ENCODE measurements around the gene VTN. TPM values are rescaled to one million over a fixed set of nuclear protein-coding genes. Genes with fewer than 3 reads are reported as not detected.

Gene VTN
- total RNA-seq, 1 donor: 0.09 TPM

- TF ChIP-seq, protein P1, sequence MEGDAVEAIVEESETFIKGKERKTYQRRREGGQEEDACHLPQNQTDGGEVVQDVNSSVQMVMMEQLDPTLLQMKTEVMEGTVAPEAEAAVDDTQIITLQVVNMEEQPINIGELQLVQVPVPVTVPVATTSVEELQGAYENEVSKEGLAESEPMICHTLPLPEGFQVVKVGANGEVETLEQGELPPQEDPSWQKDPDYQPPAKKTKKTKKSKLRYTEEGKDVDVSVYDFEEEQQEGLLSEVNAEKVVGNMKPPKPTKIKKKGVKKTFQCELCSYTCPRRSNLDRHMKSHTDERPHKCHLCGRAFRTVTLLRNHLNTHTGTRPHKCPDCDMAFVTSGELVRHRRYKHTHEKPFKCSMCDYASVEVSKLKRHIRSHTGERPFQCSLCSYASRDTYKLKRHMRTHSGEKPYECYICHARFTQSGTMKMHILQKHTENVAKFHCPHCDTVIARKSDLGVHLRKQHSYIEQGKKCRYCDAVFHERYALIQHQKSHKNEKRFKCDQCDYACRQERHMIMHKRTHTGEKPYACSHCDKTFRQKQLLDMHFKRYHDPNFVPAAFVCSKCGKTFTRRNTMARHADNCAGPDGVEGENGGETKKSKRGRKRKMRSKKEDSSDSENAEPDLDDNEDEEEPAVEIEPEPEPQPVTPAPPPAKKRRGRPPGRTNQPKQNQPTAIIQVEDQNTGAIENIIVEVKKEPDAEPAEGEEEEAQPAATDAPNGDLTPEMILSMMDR (IDR thresholded peaks at IDR 0.05; ENCODE audit: insufficient read depth, low read length): no peak
- DNase-seq (ENCODE audit: low read depth): peak; percentile 62
- H3K4me3 ChIP-seq (ENCODE audit: low read depth, low read length): no peak overlapping the region
Measured at GRCh38 chr17:28345419-28346198, 24.5 kb downstream of the VTN start.

GRCh38 chr17:28344435-28344901 lies 25.6 kb downstream of the VTN start:
- H3K4me3 ChIP-seq (ENCODE audit: low read depth, low read length): no peak overlapping the region
- no peak for DNase-seq (ENCODE audit: low read depth)
- TF ChIP-seq, protein P1 (IDR thresholded peaks at IDR 0.05; ENCODE audit: insufficient read depth, low read length): no peak

DNA sequence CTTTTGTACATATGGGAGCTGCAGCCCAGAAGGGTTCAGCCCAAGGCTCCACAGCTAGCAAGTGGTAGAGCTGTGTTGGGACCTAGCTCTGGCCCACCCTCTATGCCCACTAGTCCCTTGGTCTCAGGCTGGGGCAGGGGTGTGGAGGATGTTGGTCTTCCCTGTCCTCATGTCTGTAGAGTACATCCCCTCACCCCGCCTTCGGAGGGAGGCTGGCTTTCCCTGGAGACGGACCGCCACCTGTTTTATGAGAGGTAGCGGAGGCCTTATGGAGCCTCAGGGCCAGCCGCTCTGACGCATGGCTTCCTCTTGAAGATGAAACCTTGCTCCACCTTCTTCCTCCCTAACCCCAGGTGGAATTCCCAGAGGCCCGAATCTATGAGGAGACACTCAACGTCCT lies 26.1 kb downstream of the VTN start:
- no peak overlapping the region for H3K4me3 ChIP-seq (ENCODE audit: low read depth, low read length)
- TF ChIP-seq, protein P1 (IDR thresholded peaks at IDR 0.05; ENCODE audit: insufficient read depth, low read length): no peak
- no peak for DNase-seq (ENCODE audit: low read depth)

DNA sequence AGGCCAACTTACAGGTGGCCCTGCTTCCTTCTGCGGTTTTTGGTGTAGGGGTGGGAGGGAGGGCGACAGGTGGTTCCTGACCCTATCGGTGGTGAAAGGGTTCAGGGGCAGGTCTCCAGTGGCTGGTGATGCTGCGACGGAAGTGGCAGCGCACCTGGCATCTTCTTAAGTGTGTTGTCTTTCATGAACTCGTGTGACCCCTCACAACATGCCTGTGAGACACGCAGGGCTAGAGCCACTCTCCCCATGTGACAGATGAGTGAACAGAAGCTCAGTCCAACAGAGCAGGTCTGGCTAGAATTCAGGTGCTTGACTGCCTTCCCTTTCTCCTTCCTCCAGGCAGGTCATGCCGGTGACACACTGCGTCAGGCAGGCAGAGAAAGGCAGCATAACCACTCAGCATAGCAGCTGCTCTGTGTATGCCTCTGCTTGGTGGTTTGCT lies 26.6 kb downstream of the VTN start:
- H3K4me3 ChIP-seq (ENCODE audit: low read depth, low read length): no peak overlapping the region
- no peak for DNase-seq (ENCODE audit: low read depth)
- TF ChIP-seq, protein P1 (IDR thresholded peaks at IDR 0.05; ENCODE audit: insufficient read depth, low read length): no peak

DNA sequence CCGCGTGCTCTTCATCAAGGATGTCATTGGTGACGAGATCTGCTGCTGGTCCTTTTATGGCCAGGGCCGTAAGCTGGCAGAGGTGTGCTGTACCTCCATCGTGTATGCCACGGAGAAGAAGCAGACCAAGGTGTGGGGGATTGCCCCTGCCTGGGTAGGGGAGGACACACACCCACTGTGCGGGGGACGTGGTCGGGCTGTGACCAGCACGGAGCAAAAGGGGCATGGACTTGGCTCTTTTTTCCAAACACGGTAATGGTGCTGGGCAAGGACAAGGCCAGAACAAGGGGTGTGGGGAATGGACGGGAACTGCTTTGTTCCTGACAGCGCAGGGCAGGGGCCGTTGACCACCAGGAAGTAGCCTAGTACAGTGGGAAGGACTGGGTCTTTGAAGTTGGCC lies 27.8 kb downstream of the VTN start:
- TF ChIP-seq, protein P1 (IDR thresholded peaks at IDR 0.05; ENCODE audit: insufficient read depth, low read length): no peak
- H3K4me3 ChIP-seq (ENCODE audit: low read depth, low read length): no peak overlapping the region
- no peak for DNase-seq (ENCODE audit: low read depth)

DNA sequence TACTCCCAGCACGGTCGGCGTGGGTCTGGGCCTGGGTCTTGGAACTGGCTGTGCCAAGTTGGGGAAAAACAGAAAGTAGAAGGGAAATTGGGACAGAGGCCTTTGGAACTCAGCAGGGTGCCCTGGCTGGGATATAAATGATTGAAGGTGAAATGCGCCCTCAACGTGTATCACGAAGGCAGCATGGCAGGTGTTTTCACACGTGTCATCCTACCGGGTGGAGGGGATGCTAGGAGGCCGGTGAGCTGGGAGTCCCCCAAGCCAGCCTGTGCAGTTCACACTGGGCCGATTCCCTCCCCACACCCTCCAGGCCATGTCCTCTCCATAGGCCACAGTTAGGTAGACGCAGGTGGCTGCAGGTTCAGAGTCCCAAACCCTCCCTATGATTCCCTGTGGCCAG lies 28.6 kb downstream of the VTN start:
- TF ChIP-seq, protein P1 (IDR thresholded peaks at IDR 0.05; ENCODE audit: insufficient read depth, low read length): no peak
- DNase-seq (ENCODE audit: low read depth): no peak
- H3K4me3 ChIP-seq (ENCODE audit: low read depth, low read length): no peak overlapping the region

Data from fibroblast of the aortic adventitia (primary cell).